ENCODE measurements around the gene PDE8A. TPM values are rescaled to one million over a fixed set of nuclear protein-coding genes. Genes with fewer than 3 reads are reported as not detected.

PDE8A gene
- polyA plus RNA-seq, 1 experiment: 22.5 TPM

- no peaks in the 10 kb centered on the region for H3K36me3 ChIP-seq (ENCODE audit: control insufficient read depth, insufficient read depth, low read length)
- POLR2A ChIA-PET: no interaction called here
- H3K27me3 ChIP-seq (ENCODE audit: control insufficient read depth, insufficient read depth, low read length): no peaks in the 10 kb centered on the region; the same call in 1 of the 2 replicates
- TF ChIP-seq CTCF (IDR thresholded peaks at IDR 0.05; ENCODE audit: insufficient read depth, low read depth, low read length): no peak
- DNase-seq (ENCODE audit: low read depth): no peak
- CTCF ChIA-PET: interaction anchor here (1.0 to 8.2 kb wide), 6 partner anchors 9 to 383 kb away, joined by 3 to 65 read pairs (median 4); no protein-coding TSS in a partner anchor
- H3K4me3 ChIP-seq (ENCODE audit: low read depth, low read length): no peak overlapping the region
Measured at GRCh38 chr15:84953726-84954125, 27.9 kb upstream of the PDE8A start.

- POLR2A ChIA-PET: no interaction called here
- Histone ChIP-seq H3K27me3 (ENCODE audit: control insufficient read depth, insufficient read depth, low read length) (no peaks in the 10 kb centered on the region; the same call in 1 of the 2 replicates), H3K4me3 (ENCODE audit: low read depth, low read length) (no peak overlapping the region), H3K36me3 (ENCODE audit: control insufficient read depth, insufficient read depth, low read length) (no peaks in the 10 kb centered on the region)
- CTCF ChIA-PET: interaction anchor here (0.6 to 2.1 kb wide), 7 partner anchors 10 to 220 kb away, joined by 3 to 42 read pairs (median 5); no protein-coding TSS in a partner anchor
- TF ChIP-seq CTCF (IDR thresholded peaks at IDR 0.05; ENCODE audit: insufficient read depth, low read depth, low read length): peak; percentile 91
- DNase-seq (ENCODE audit: low read depth): no peak
Measured at GRCh38 chr15:84955089-84955848, 26.4 kb upstream of the PDE8A start.

- TF ChIP-seq CTCF (IDR thresholded peaks at IDR 0.05; ENCODE audit: insufficient read depth, low read depth, low read length): no peak
- Histone ChIP-seq H3K4me3 (ENCODE audit: low read depth, low read length) (no peak overlapping the region), H3K27me3 (ENCODE audit: control insufficient read depth, insufficient read depth, low read length) (no peaks in the 10 kb centered on the region; the same call in 1 of the 2 replicates), H3K36me3 (ENCODE audit: control insufficient read depth, insufficient read depth, low read length) (no peaks in the 10 kb centered on the region)
- DNase-seq (ENCODE audit: low read depth): no peak
- ChIA-PET CTCF (interaction anchor here (0.9 to 1.1 kb wide), 3 partner anchors 27 to 89 kb away, joined by 3 to 4 read pairs (median 4); no protein-coding TSS in a partner anchor), POLR2A (interaction anchor here (0.6 kb wide), 1 partner anchor 27 kb away, joined by 17 read pairs; no protein-coding TSS in a partner anchor)
Measured at GRCh38 chr15:84956199-84956598, 25.5 kb upstream of the PDE8A start.

- ChIA-PET CTCF (interaction anchor here (0.6 kb wide), 1 partner anchor 87 kb away, joined by 3 read pairs; no protein-coding TSS in a partner anchor), POLR2A (no interaction called here)
- Histone ChIP-seq H3K36me3 (ENCODE audit: control insufficient read depth, insufficient read depth, low read length) (no peaks in the 10 kb centered on the region), H3K27me3 (ENCODE audit: control insufficient read depth, insufficient read depth, low read length) (no peaks in the 10 kb centered on the region; the same call in 1 of the 2 replicates), H3K4me3 (ENCODE audit: low read depth, low read length) (no peak overlapping the region)
- TF ChIP-seq CTCF (IDR thresholded peaks at IDR 0.05; ENCODE audit: insufficient read depth, low read depth, low read length): no peak
- no peak for DNase-seq (ENCODE audit: low read depth)
Measured at GRCh38 chr15:84960391-84961113, 21.1 kb upstream of the PDE8A start.

- DNase-seq (ENCODE audit: low read depth): no peak
- CTCF ChIA-PET: interaction anchor here (0.6 kb wide), 1 partner anchor 86 kb away, joined by 3 read pairs; no protein-coding TSS in a partner anchor
- POLR2A ChIA-PET: no interaction called here
- Histone ChIP-seq H3K27me3 (ENCODE audit: control insufficient read depth, insufficient read depth, low read length) (no peaks in the 10 kb centered on the region; the same call in 1 of the 2 replicates), H3K36me3 (ENCODE audit: control insufficient read depth, insufficient read depth, low read length) (no peaks in the 10 kb centered on the region), H3K4me3 (ENCODE audit: low read depth, low read length) (no peak overlapping the region)
- no peak for TF ChIP-seq CTCF (IDR thresholded peaks at IDR 0.05; ENCODE audit: insufficient read depth, low read depth, low read length)
Measured at GRCh38 chr15:84961114-84961452, 20.6 kb upstream of the PDE8A start.
